Endothelial cell of umbilical vein (primary cell): Measurements from ENCODE around the gene SFI1. TPM values are rescaled to one million over a fixed set of nuclear protein-coding genes. Genes with fewer than 3 reads are reported as not detected.

Experiments used
- BruUV-seq: library from RNA; stranded (reverse); fragments of 400-500 nt; replicated peaks from 2 replicates; lab custom pipeline; 2021; lab: Mats Ljungman, UMichigan
- CTCF ChIA-PET: fragments of 300-600, 350-600 bp; sonication (Branson Sonifier 250); formaldehyde crosslinking; loops from one replicate; lab custom pipeline; 2021; ENCODE audit warnings: antibody characterized with exemption, inconsistent platforms; lab: Charles Lee
- POLR2A ChIA-PET: fragments of 300-600, 350-600 bp; sonication (Branson Sonifier 250); formaldehyde crosslinking; loops from one replicate; lab custom pipeline; 2021; ENCODE audit warnings: antibody characterized with exemption, inconsistent platforms; lab: Charles Lee
- DNase-seq: peaks from one replicate; pipeline ENCODE4 v3.0.0-alpha.2; 2011; ENCODE audit warnings: low read depth, low spot score
- FAIRE-seq: peaks from 2 replicates; lab custom pipeline; 2011; peaks lifted over from hg19 to GRCh38; lab: Jason Lieb, UNC
- H2AFZ ChIP-seq: 2 replicates; pipeline ENCODE4 v1.6.0; 2012; ENCODE audit warnings: low read depth, low read length, control low read depth, inconsistent platforms
- H3K27ac ChIP-seq: 2 replicates; pipeline ENCODE4 v1.5.1; 2011; ENCODE audit warnings: low read depth, mild to moderate bottlenecking, control low read depth, low read length, moderate library complexity; ENCODE audit not compliant: insufficient read depth
- H3K27me3 ChIP-seq, 2 experiments: 2 replicates each; pipeline versions ENCODE4 v1.6.0 to v1.6.1; 2011; ENCODE audit warnings: low read length in 2 of 2, mixed read lengths in 1 of 2; ENCODE audit not compliant: control insufficient read depth in 2 of 2, insufficient read depth in 2 of 2
- H3K36me3 ChIP-seq, 2 experiments: 2 replicates in 1 of 2; 3 replicates in 1 of 2; pipeline ENCODE4 v1.5.1; 2011; ENCODE audit warnings: low read length in 2 of 2, mild to moderate bottlenecking in 1 of 2, moderate library complexity in 1 of 2; ENCODE audit not compliant: control insufficient read depth in 2 of 2, insufficient read depth in 2 of 2; ENCODE audit errors: extremely low read depth in 1 of 2
- H3K4me1 ChIP-seq: 3 replicates; pipeline ENCODE4 v1.5.1; 2011; ENCODE audit warnings: mild to moderate bottlenecking, low read length; ENCODE audit not compliant: control insufficient read depth, insufficient read depth; ENCODE audit errors: extremely low read depth
- H3K4me2 ChIP-seq: 2 replicates; pipeline ENCODE4 v1.6.1; 2011; ENCODE audit warnings: low read length, control low read depth, mixed read lengths; ENCODE audit not compliant: insufficient read depth
- H3K4me3 ChIP-seq, 3 experiments: fragments of 200-600 bp in 1 of 3; sonication (generic), shearing (Covaris generic) in 1 of 3; replicated peaks in 1 of 3; 2 replicates each; pipeline ENCODE4 v1.5.1; 2011 to 2016; ENCODE audit warnings: control low read depth in 3 of 3, low read length in 3 of 3, mild to moderate bottlenecking in 2 of 3, inconsistent platforms in 1 of 3, low read depth in 1 of 3, moderate library complexity in 1 of 3; ENCODE audit not compliant: insufficient read depth in 1 of 3
- H3K79me2 ChIP-seq: 2 replicates; pipeline ENCODE4 v1.6.0; 2012; ENCODE audit warnings: low read length, inconsistent platforms; ENCODE audit not compliant: control insufficient read depth, insufficient read depth
- H3K9ac ChIP-seq: replicated peaks from 2 replicates; pipeline ENCODE3; 2011; ENCODE audit warnings: low read length, control low read depth; ENCODE audit not compliant: insufficient read depth; ENCODE audit errors: extremely low read depth
- H3K9me1 ChIP-seq: replicated peaks from 3 replicates; pipeline ENCODE4 v1.6.0; 2011; ENCODE audit warnings: mild to moderate bottlenecking, low read length; ENCODE audit not compliant: control insufficient read depth, insufficient read depth; ENCODE audit errors: extremely low read depth
- H3K9me3 ChIP-seq: replicated peaks from 2 replicates; pipeline ENCODE4 v1.5.1; 2012; ENCODE audit warnings: low read length, inconsistent platforms; ENCODE audit not compliant: control insufficient read depth, insufficient read depth
- H4K20me1 ChIP-seq: replicated peaks from 2 replicates; pipeline ENCODE3; 2011; ENCODE audit warnings: mild to moderate bottlenecking, low read length; ENCODE audit not compliant: control insufficient read depth, insufficient read depth; ENCODE audit errors: extremely low read depth
- EZH2 ChIP-seq: IDR thresholded peaks from 2 replicates; pipeline ENCODE4 v1.6.1; 2012; ENCODE audit warnings: borderline replicate concordance, low read depth, mild to moderate bottlenecking, moderate library complexity, low read length, inconsistent platforms; ENCODE audit not compliant: severe bottlenecking
- GATA2 ChIP-seq: IDR thresholded peaks from 2 replicates; pipeline ENCODE4 v1.7.0; 2011; ENCODE audit warnings: low read depth, mild to moderate bottlenecking, moderate library complexity, mixed read lengths, low read length; ENCODE audit not compliant: insufficient read length, insufficient read depth
- MYC ChIP-seq: IDR thresholded peaks from one replicate; pipeline ENCODE4 v1.6.1; 2011; ENCODE audit warnings: mild to moderate bottlenecking, low read depth, low read length
- POLR2A ChIP-seq: IDR thresholded peaks from 2 replicates; pipeline ENCODE4 v1.6.1; 2012; ENCODE audit warnings: low read depth, mild to moderate bottlenecking, control low read depth, low read length
- POLR2AphosphoS5 ChIP-seq: IDR thresholded peaks from 2 replicates; pipeline ENCODE4 v1.6.1; 2012; ENCODE audit warnings: low read depth, mild to moderate bottlenecking, control low read depth, low read length, moderate library complexity; ENCODE audit not compliant: insufficient read depth
- dilution Hi-C: fragments of 300-500 bp; cut with MboI; formaldehyde crosslinking; loops from one replicate; pipeline ENCODE4 v1.15.0; 2019; ENCODE audit warnings: low sequenced_read_pairs; ENCODE audit not compliant: extremely low pct_ligation_motif_present
- intact Hi-C: fragments of 100-400 bp; cut with micrococcal nuclease; formaldehyde crosslinking; loops from one replicate; pipeline ENCODE4 v1.10.0; 2022
- polyA plus RNA-seq, 4 experiments: library from polyadenylated mRNA; depleted of rRNA in 3 of 4; stranded (reverse) in 3 of 4; unstranded in 1 of 4; fragments of >200 nt; gene quantifications; 2 replicates each; pipeline versions ENCODE4 v1.2.1 to v1.2.3, GENCODE V29; 2011 to 2012; ENCODE audit warnings: missing spikeins in 1 of 4
- total RNA-seq: library from RNA; stranded (reverse); gene quantifications from 2 replicates; pipeline ENCODE4 v1.2.3, GENCODE V29; 2021
- TF ChIP-seq, protein P1 (sequence below): IDR thresholded peaks from 2 replicates; pipeline ENCODE4 v1.6.1; 2011; ENCODE audit not compliant: insufficient read depth, insufficient read length

Gene SFI1
- total and polyA plus RNA-seq, 2 donors (not counting 3 experiments of a cell fraction or from before 2014, with no cell fraction given), result 12.5 to 46.4 TPM

DNA sequence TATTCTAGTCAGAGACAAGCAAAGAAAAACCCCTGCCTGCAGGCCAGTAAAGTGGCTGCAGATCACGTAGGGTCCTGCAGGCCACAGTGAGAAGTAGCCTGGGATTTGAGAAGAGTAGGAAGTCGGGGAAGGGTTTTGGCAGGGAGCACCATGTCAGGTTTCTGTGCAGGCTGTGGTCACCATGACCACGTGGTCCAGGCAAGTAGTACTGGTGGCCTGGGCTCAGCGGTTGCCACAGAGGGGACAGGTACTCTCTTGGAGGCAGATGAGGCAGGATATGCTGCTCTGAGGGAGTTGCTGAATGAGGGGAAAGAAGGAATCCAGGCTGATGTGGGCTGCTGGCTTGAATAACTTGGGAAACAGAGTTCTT is 119.1 kb downstream of the SFI1 start:
- H3K4me2 ChIP-seq, result no peak overlapping the region
- peaks cover 2 to 25% of the 10 kb centered on the region in 2 experiments for H3K36me3 ChIP-seq
- no peaks in the 10 kb centered on the region for H3K79me2 ChIP-seq
- peaks cover 6% of the 10 kb centered on the region for H3K4me1 ChIP-seq
- no peaks in the 10 kb centered on the region for H3K9me1 ChIP-seq
- BruUV-seq, result no TSS peak
- no peaks in the 10 kb centered on the region for H4K20me1 ChIP-seq
- H3K9me3 ChIP-seq, result no peaks in the 10 kb centered on the region
- H3K9ac ChIP-seq, result no peak overlapping the region
- DNase-seq (no peak), FAIRE-seq (no peak)
- H2AFZ ChIP-seq, result no peak overlapping the region
- no peak overlapping the region for H3K4me3 ChIP-seq
- TF ChIP-seq, protein P1, sequence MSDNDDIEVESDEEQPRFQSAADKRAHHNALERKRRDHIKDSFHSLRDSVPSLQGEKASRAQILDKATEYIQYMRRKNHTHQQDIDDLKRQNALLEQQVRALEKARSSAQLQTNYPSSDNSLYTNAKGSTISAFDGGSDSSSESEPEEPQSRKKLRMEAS, result no peak
- TF ChIP-seq EZH2 (no peak), GATA2 (no peak), POLR2A (no peak), MYC (no peak)
- no peak overlapping the region for H3K27ac ChIP-seq
- intact Hi-C loops (no loop called here), dilution Hi-C loops (no loop called here)
- H3K27me3 ChIP-seq, result no peaks in the 10 kb centered on the region
- ChIA-PET POLR2A (no interaction called here), CTCF (interaction anchor here (0.5 to 2.4 kb wide), 5 partner anchors 15 to 69 kb away, joined by 3 to 8 read pairs (median 5); no protein-coding TSS in a partner anchor)

DNA sequence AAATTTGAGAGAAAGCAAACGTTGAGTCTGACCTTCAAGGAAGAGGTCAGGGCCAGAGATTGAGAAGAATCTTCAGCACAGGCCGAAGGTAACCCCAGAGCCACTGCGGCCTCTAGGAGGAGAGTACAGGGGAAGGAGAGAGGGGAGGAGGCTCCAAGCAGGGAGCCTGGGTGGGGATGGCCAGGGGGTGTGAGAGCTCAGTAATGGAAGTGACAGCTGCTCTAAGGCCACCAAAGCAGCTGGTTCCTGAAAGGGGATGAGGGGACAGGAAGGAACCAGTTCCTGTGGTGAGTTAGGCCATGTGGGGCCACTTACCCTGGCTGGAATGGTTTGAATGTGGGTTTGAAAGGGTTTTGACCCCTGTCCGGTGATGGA is 119.6 kb downstream of the SFI1 start:
- peak; percentile 34 for TF ChIP-seq POLR2AphosphoS5
- TF ChIP-seq, protein P1, result no peak
- no TSS peak for BruUV-seq
- peaks cover 2 to 29% of the 10 kb centered on the region in 2 experiments for H3K36me3 ChIP-seq
- CTCF ChIA-PET, result interaction anchor here (0.5 to 1.3 kb wide), 3 partner anchors 15 to 69 kb away, joined by 4 to 5 read pairs (median 4); no protein-coding TSS in a partner anchor
- intact Hi-C loops (no loop called here), dilution Hi-C loops (no loop called here)
- peaks cover 6% of the 10 kb centered on the region for H3K4me1 ChIP-seq
- H3K4me2 ChIP-seq, result no peak overlapping the region
- POLR2A ChIA-PET, result no interaction called here
- H4K20me1 ChIP-seq, result no peaks in the 10 kb centered on the region
- no peaks in the 10 kb centered on the region for H3K9me1 ChIP-seq
- no peak overlapping the region for H3K4me3 ChIP-seq
- no peak overlapping the region for H2AFZ ChIP-seq
- H3K79me2 ChIP-seq, result no peaks in the 10 kb centered on the region
- no peaks in the 10 kb centered on the region for H3K27me3 ChIP-seq
- no peak overlapping the region for H3K9ac ChIP-seq
- no peak for FAIRE-seq
- H3K9me3 ChIP-seq, result no peaks in the 10 kb centered on the region
- no peak for DNase-seq
- H3K27ac ChIP-seq, result no peak overlapping the region
